ENCODE measurements around the gene TARBP2.

TARBP2 gene

DNA sequence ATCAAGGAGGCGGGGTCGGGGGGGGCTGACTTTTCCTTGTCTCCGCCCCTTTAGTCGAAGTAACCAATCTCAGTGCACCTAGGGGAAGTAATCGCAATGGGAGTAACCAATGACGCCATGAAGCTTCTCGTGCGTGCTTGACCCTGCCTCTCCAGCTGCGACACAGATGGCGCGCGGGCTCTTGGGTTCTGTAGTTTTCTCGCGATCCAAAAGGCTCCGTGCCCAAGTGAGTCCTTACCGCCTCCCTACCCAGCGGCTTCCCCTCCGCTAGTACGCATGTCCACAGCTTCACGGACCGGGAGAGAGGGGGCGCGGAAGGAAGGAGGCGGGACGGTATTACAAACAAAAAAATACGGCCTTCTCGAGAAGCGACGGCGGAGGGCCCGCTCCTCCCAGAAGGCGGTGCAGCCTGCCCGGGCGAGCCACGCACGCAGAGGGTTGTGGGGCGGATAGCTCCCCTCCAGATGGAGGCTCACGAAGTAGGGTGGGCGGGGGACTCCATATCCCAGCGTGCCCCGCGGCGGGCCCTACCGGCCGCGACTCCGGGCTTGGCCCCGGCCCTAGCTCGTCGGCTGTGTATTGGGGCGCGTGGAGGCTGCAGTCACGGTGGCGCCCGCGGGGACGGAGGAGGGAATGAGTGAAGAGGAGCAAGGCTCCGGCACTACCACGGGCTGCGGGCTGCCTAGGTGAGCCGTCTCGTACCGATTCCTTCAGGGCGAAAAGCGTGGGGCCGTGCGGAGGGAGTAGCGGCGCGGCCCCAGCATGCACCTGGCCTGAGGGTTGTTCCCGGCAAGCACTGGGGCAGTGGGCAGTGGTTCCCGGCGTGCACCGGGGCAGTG, at the start of gene TARBP2:
Gene TARBP2, plus strand, starts transcription at position 508 of the 839 bp plus-strand sequence. Its CDS starts 126 bp downstream, at position 634.
- DNase-seq, result peak; percentile 97

- DNase-seq, result peak; percentile 99
Observed at GRCh38 chr12:53451661-53452158, 49.4 kb upstream of the TARBP2 start, which contains the start of gene PCBP2. Gene PCBP2 (plus strand): TSS chr12:53452102. CDS start chr12:53454801, 2,699 bp downstream.

DNA sequence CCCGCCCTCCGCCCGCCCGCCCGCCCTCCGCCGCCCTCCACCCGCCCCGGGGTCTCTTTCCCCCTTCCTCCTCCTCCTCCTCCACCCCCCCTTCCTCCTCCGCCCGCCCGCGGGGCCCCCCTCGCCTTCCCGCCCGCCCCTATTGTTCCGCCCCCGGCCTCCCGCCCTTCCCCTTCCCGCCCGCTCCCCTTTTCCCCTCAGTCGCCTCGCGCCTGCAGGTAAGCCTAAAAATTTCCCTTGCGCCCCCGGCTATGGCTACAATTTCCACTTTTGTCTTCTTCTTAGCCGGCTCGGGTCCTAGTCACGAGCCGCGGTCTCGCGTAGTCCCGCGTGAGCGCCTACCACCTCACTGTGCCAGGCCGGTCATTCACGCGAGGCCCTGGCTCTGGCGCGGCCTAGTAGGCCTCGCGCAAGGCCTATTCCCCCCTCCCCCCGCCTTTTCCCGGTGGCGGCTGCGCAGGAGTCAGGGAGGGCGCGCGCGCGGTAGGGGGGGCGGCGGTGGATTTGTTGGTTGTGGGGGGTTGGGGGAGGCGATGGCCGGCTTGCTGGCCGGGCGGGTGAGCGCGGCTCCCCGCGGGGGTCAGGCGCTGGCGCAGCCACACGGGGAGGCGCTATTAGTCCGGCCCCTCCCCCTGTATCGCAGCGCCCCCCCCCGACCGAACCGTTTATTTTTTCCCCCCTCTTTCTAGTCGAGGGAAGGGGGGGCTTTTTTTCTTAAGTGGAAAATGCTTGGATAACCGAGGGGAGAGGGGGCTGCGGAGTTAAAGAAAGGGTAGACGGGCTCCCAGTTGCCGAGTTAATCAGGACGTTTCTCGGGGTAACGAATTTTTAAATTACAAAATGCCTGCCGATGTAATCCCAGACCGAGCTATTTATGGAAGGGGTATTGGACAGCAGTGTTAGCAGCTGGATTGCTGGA, 48.7 kb upstream of the TARBP2 start:
- peak; percentile 27 to 67 for DNase-seq

DNA sequence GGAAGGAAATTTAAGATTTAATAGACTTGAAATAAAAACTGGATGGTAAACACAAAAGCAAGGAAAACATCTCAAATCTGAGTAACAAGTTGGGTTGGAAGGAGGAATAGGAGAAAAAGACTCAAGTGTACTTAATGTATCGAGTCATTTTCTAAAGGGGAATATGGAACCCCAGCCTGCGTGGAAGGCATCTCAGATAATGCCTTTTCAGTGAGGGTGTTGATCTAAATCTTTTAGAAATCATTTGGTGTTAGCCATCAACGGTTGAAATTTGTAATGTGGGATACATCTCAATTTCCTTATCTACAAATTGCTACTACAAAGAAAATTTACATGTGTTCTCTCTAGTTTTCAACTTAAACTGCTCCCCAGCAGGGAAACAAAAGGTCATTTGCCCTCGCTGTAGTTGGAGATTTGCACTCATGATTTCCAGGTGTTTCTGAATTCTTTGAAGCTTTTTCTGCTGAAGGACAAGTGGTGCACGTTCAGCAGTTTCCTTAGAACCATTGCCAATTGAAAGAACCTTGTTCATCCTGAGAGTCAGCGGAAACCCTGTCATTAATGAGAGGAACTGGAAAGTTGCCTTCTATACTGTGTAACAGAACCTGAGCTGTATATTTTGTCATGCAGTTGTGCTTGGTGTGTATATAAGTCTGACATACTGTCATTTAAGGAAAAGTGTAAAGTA, 47.0 kb upstream of the TARBP2 start:
- DNase-seq, result no peak

DNA sequence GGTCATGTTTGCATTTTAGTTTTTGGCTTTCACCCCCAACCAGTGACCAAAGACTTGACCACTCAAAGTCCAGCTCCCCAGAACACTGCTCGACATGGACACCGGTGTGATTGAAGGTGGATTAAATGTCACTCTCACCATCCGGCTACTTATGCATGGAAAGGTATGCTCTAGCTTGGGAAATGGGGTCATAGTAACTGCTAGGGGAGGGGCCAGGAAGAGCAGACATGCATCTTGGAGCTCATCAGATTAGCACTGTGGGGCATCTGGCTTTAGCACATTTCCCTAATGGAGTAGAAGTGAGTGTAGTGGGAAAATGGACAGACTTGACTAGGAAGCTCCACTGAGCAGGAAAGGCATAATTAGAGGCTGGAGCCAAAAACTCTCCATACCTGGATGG, 46.4 kb upstream of the TARBP2 start:
- no peak for DNase-seq

DNA sequence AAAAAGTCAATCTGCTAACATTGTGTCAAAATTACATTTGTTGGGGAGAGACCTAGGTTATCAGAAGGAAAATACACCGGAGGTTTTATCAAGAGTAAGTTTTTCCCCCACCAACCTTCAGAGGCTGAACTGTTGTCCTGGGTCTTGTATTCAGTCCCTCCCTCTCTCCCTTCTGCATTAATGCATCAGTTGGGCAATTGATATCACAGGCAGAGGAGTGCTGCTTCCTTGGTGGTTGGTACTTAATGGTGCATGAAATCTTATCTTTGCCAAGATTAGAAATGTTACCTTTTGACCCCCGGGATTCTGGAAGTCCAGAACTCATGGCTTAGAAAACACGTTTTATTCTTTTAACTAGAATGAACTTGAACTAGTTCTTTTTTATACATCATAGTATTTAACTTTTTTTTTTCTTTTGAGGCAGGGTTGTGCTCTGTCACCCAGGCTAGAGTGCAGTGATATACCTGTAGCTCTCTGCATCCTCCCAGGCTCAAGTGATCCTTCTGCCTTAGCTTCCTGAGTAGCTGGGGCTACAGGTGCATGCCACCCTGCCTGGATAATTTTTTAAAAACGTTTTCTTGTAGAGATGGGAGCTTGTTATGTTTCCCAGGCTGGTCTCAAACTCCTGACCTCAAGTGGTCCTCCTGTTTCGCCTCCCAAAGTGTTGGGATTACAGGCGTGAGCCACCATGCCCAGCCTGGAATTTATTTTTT, 44.3 kb upstream of the TARBP2 start:
- DNase-seq, result no peak

- DNase-seq, result no peak
Observed at GRCh38 chr12:53459097-53459496, 42.0 kb upstream of the TARBP2 start.

- DNase-seq, result no peak
Observed at GRCh38 chr12:53461059-53461458, 40.0 kb upstream of the TARBP2 start.

- no peak for DNase-seq
Observed at GRCh38 chr12:53461591-53461990, 39.5 kb upstream of the TARBP2 start.

- DNase-seq, result no peak
Observed at GRCh38 chr12:53462935-53463334, 38.1 kb upstream of the TARBP2 start.

- no peak for DNase-seq
Observed at GRCh38 chr12:53463802-53464560, 37.1 kb upstream of the TARBP2 start.

DNA sequence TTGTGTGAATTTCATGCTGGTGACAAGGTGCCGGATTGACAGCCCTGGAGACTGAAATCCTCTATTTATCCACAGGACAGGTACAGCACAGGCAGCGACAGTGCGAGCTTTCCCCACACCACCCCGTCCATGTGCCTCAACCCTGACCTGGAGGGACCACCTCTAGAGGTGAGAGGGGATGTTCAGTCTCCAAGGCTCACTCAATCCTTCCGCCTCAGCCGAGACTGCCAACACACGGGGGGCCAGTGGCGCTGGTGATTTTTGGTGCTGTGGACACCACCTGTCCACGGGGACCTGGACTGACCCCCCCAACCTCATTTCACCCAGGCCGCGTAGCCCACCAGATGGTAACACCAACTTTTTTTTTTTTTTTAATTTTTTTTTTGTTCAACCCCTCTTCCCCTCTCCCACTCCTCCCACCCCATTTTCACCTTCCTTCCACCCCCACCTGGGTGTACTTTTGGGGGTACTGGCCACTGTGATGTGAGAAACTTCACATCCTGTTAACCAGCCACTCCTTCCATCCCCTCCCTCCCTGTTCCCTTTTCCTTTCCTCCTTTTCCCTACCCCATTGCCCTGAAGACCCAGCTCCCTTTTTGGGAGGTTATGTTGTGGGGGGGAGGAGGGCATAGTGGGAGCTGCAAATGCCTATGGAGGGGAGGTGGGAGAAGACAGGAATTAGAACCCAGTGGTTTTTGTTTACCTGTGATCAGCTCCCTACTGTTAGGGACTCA, 36.2 kb upstream of the TARBP2 start:
- DNase-seq, result no peak

DNA sequence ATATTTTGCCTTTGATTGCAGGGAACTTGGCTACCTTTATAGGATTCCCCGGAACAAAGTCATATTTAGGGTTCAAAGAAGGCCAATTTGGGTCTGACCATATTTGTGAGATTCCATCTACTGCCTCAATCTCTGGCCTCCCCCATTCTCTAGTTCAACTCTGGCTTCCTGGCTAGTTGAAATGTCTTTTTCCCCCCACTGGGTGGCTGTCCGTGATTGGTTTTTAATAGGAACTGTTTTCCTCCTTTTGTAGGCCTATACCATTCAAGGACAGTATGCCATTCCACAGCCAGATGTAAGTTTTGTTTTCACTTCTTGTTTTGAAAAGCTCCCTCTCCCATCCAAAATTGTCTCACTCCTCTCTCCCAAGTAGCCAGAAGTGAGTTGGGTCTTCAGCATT, 35.4 kb upstream of the TARBP2 start:
- DNase-seq, result no peak

DNA sequence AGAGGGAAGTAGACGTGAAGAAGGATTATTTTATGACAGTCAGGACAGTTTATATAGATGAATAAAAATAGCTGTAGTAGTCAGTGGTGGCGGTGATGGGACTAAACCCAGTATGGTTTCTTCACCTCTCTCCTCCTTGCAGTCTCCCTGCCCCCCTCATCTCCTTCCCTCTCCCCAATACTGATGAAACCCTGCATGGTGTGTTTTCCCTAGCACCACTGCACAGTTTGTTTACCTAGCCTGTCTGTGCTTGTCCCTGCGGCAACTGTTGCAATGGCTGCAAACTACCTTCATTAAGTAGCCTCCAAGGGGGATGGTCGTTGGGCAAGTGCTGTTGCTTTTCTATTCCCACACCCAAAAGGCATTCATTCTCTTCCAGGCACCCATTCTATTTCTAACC, 34.4 kb upstream of the TARBP2 start:
- no peak for DNase-seq

DNA sequence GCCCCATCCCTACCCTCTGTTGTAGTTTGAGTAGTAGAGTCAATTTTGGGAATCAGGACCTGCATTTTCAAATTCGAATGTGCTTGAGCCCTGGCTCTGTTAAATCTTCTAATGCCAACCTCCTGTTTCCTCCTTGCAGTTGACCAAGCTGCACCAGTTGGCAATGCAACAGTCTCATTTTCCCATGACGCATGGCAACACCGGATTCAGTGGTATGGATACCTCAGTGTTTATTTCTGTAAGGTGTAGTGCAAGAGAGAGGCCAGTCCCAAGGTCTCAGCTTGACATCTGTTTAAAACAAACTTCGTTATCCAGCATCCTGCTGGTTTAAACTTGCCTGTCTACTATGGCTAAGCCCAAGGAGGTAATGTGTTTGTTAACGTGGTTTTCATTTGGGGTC, 34.0 kb upstream of the TARBP2 start:
- DNase-seq, result no peak

DNA sequence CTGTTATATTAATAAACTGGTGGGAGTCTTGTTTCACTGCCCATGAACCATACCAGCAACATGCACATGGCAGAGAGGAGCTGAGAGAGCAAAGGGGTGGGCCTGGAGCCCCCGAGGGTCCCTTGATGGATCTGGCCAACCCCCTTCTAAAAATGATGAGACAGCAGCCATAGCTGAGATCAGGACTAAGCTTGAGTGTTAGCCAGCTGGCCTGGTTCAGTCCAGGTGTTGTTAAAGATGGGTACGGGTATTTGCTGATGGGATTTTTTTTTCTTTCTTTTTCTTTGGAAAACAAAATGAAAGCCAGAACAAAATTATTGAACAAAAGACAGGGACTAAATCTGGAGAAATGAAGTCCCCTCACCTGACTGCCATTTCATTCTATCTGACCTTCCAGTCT, 33.2 kb upstream of the TARBP2 start:
- DNase-seq, result no peak

GRCh38 chr12:53468282-53468681, 32.8 kb upstream of the TARBP2 start:
- DNase-seq, result no peak

- DNase-seq, result no peak
Observed at GRCh38 chr12:53472056-53472582, 29.0 kb upstream of the TARBP2 start.

- DNase-seq, result no peak
Observed at GRCh38 chr12:53474077-53474476, 27.0 kb upstream of the TARBP2 start.

DNA sequence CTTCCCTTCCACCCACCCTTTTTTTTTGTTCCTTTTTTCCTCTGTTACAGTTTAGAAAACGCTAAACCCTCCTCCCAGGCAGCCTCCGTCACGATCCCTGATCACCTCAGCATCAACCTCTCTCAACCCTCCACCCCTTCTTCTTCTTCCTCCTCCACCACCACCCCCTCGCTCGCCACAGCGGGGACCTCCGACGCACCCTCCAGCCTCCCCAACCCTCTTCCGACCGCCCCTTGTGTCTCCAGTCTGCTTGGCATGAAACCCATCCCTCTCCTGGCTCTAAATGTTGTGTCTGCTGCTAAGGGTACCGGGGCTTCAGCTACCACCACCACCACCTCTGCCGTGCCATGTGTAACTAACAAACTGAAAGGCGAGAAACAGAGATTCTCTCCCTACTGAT, 26.3 kb upstream of the TARBP2 start:
- no peak for DNase-seq

All from SHP77 (cell line).